IMR-90 (cell line): ENCODE measurements around the gene SEZ6L. TPM values are rescaled to one million over a fixed set of nuclear protein-coding genes. Genes with fewer than 3 reads are reported as not detected.

Source experiments
- ATAC-seq: fragments of 200-7000 bp; cut with Tn5 transposase; 2 replicates; pipeline ENCODE4 v1.9.1; 2020; ENCODE audit warnings: low read depth, mild to moderate bottlenecking, moderate library complexity
- BruUV-seq: library from RNA; stranded (reverse); fragments of 400-500 nt; replicated peaks from 2 replicates; lab custom pipeline; 2021; lab: Mats Ljungman, UMichigan
- CTCF ChIA-PET: fragments of 300-600 bp; formaldehyde crosslinking; extraction: SDS; loops from one replicate; lab custom pipeline; 2021; ENCODE audit warnings: antibody characterized with exemption; lab: Yijun Ruan, JAX
- POLR2A ChIA-PET: fragments of 300-600 bp; sonication (Branson Sonifier 250); formaldehyde crosslinking; loops from one replicate; lab custom pipeline; 2022; ENCODE audit warnings: antibody characterized with exemption; ENCODE audit not compliant: unreplicated experiment; lab: Charles Lee
- DNase-seq: peaks from one replicate; pipeline ENCODE4 v3.0.0; 2013
- H2AFZ ChIP-seq: replicated peaks from 2 replicates; pipeline ENCODE3; 2013; ENCODE audit warnings: low read length, mild to moderate bottlenecking; ENCODE audit not compliant: poor library complexity
- H2AK5ac ChIP-seq: 2 replicates; pipeline ENCODE4 v1.6.1; 2013; ENCODE audit warnings: low read depth, low read length, inconsistent platforms
- H2AK9ac ChIP-seq: replicated peaks from 2 replicates; pipeline ENCODE3; 2013; ENCODE audit warnings: mild to moderate bottlenecking, low read depth, low read length, moderate library complexity; ENCODE audit not compliant: poor library complexity
- H2BK120ac ChIP-seq: 2 replicates; pipeline ENCODE4 v1.6.1; 2013; ENCODE audit warnings: low read depth, low read length, inconsistent platforms
- H2BK15ac ChIP-seq: 3 replicates; pipeline ENCODE4 v1.6.1; 2013; ENCODE audit warnings: low read depth, low read length, inconsistent platforms
- H2BK20ac ChIP-seq: 2 replicates; pipeline ENCODE4 v1.6.1; 2013; ENCODE audit warnings: low read depth, mild to moderate bottlenecking, inconsistent platforms, low read length, moderate library complexity
- H2BK5ac ChIP-seq: 2 replicates; pipeline ENCODE4 v1.6.1; 2013; ENCODE audit warnings: mild to moderate bottlenecking, low read depth, low read length, inconsistent platforms; ENCODE audit not compliant: poor library complexity, severe bottlenecking
- H3K14ac ChIP-seq: replicated peaks from 2 replicates; pipeline ENCODE4 v1.6.1; 2013; ENCODE audit warnings: low read depth, low read length, inconsistent platforms
- H3K18ac ChIP-seq: 2 replicates; pipeline ENCODE4 v1.6.1; 2013; ENCODE audit warnings: low read depth, low read length, control low read depth
- H3K23ac ChIP-seq: 2 replicates; pipeline ENCODE4 v1.6.1; 2013; ENCODE audit warnings: low read depth, low read length, inconsistent platforms
- H3K27ac ChIP-seq: 2 replicates; pipeline ENCODE4 v1.5.1; 2013; ENCODE audit warnings: mild to moderate bottlenecking, control low read depth, low read length; ENCODE audit not compliant: insufficient read depth
- H3K27me3 ChIP-seq: 2 replicates; pipeline ENCODE4 v1.6.1; 2013; ENCODE audit warnings: low read length; ENCODE audit not compliant: control insufficient read depth, insufficient read depth
- H3K36me3 ChIP-seq: 2 replicates; pipeline ENCODE4 v1.6.1; 2013; ENCODE audit warnings: low read length, mixed read lengths; ENCODE audit not compliant: control insufficient read depth, insufficient read depth
- H3K4ac ChIP-seq: 2 replicates; pipeline ENCODE4 v1.6.1; 2013; ENCODE audit warnings: low read depth, low read length, inconsistent platforms
- H3K4me1 ChIP-seq: 2 replicates; pipeline ENCODE4 v1.6.1; 2013; ENCODE audit warnings: low read length, mixed read lengths; ENCODE audit not compliant: control insufficient read depth, insufficient read depth
- H3K4me2 ChIP-seq: 2 replicates; pipeline ENCODE4 v1.6.1; 2013; ENCODE audit warnings: low read depth, mild to moderate bottlenecking, control low read depth, low read length, moderate library complexity
- H3K4me3 ChIP-seq: 2 replicates; pipeline ENCODE4 v1.5.1; 2013; ENCODE audit warnings: low read depth, mild to moderate bottlenecking, control low read depth, low read length, moderate library complexity; ENCODE audit not compliant: insufficient read depth
- H3K56ac ChIP-seq: 2 replicates; pipeline ENCODE4 v1.6.1; 2013; ENCODE audit warnings: low read length, inconsistent platforms; ENCODE audit not compliant: insufficient read depth; ENCODE audit errors: extremely low read depth
- H3K79me1 ChIP-seq, 2 experiments: 2 replicates each; pipeline ENCODE4 v1.6.1; 2013; ENCODE audit warnings: low read length in 2 of 2, inconsistent platforms in 1 of 2, low read depth in 1 of 2
- H3K9ac ChIP-seq: 2 replicates; pipeline ENCODE4 v1.6.1; 2013; ENCODE audit warnings: low read depth, low read length, control low read depth
- H3K9me1 ChIP-seq: 2 replicates; pipeline ENCODE4 v1.6.1; 2013; ENCODE audit warnings: low read length, inconsistent platforms; ENCODE audit not compliant: insufficient read depth
- H3K9me3 ChIP-seq: 2 replicates; pipeline ENCODE4 v1.6.1; 2013; ENCODE audit warnings: low read length; ENCODE audit not compliant: control insufficient read depth, insufficient read depth
- H4K20me1 ChIP-seq: 2 replicates; pipeline ENCODE4 v1.6.1; 2013; ENCODE audit warnings: low read length, inconsistent platforms; ENCODE audit not compliant: insufficient read depth
- H4K5ac ChIP-seq: 2 replicates; pipeline ENCODE4 v1.6.1; 2013; ENCODE audit warnings: mild to moderate bottlenecking, low read depth, low read length, control low read depth
- H4K8ac ChIP-seq, 2 experiments: 2 replicates each; pipeline ENCODE4 v1.6.1; 2013; ENCODE audit warnings: low read depth in 2 of 2, low read length in 2 of 2, control low read depth in 1 of 2, inconsistent platforms in 1 of 2
- H4K91ac ChIP-seq: 2 replicates; pipeline ENCODE4 v1.6.1; 2013; ENCODE audit warnings: low read depth, low read length, inconsistent platforms; ENCODE audit not compliant: insufficient read depth
- BHLHE40 ChIP-seq: fragments of 150-350 bp; IDR thresholded peaks from 2 replicates; pipeline ENCODE4 v1.6.1; 2016; ENCODE audit warnings: mild to moderate bottlenecking, low read depth, low read length
- CEBPB ChIP-seq: IDR thresholded peaks from 2 replicates; pipeline ENCODE4 v1.6.1; 2012; ENCODE audit warnings: low read depth, low read length, improper control_type of control experiment
- CHD1 ChIP-seq: IDR thresholded peaks from 2 replicates; pipeline ENCODE4 v1.6.1; 2012; ENCODE audit warnings: low read depth, low read length, improper control_type of control experiment
- FOS ChIP-seq: fragments of 150-350 bp; IDR thresholded peaks from 2 replicates; pipeline ENCODE4 v1.6.1; 2016; ENCODE audit warnings: low read depth, low read length
- MAFK ChIP-seq: IDR thresholded peaks from 2 replicates; pipeline ENCODE4 v1.6.1; 2012; ENCODE audit warnings: low read depth, low read length, improper control_type of control experiment
- MAZ ChIP-seq: IDR thresholded peaks from 2 replicates; pipeline ENCODE4 v1.6.1; 2012; ENCODE audit warnings: low read depth, mild to moderate bottlenecking, low read length, improper control_type of control experiment, moderate library complexity, borderline replicate concordance
- MXI1 ChIP-seq: IDR thresholded peaks from 2 replicates; pipeline ENCODE4 v1.6.1; 2012; ENCODE audit warnings: low read depth, mild to moderate bottlenecking, low read length, moderate library complexity, borderline replicate concordance
- NFE2L2 ChIP-seq: fragments of 150-350 bp; IDR thresholded peaks from 2 replicates; pipeline ENCODE4 v1.6.1; 2016; ENCODE audit warnings: low read depth, mild to moderate bottlenecking, low read length
- POLR2A ChIP-seq: IDR thresholded peaks from 2 replicates; pipeline ENCODE4 v1.6.1; 2012; ENCODE audit warnings: mild to moderate bottlenecking, low read depth, low read length
- RAD21 ChIP-seq: IDR thresholded peaks from 2 replicates; pipeline ENCODE4 v1.6.1; 2012; ENCODE audit warnings: low read length, improper control_type of control experiment
- RCOR1 ChIP-seq: IDR thresholded peaks from 2 replicates; pipeline ENCODE4 v1.6.1; 2012; ENCODE audit warnings: mild to moderate bottlenecking, low read length, improper control_type of control experiment; ENCODE audit not compliant: insufficient replicate concordance
- RFX5 ChIP-seq: IDR thresholded peaks from 2 replicates; pipeline ENCODE4 v1.8.0; 2012; ENCODE audit warnings: low read depth, mild to moderate bottlenecking, low read length, moderate library complexity
- WGBS, 2 experiments: methylation state at CpG; one replicate each; pipeline versions ENCODE4 v1.1.5 to v1.1.7; 2013; ENCODE audit warnings: missing lambda C conversion rate in 2 of 2; ENCODE audit not compliant: insufficient read length in 1 of 2; ENCODE audit errors: extremely low coverage in 2 of 2; 5-methylcytosine and 5-hydroxymethylcytosine counted together
- dilution Hi-C: fragments of 300-500 bp; cut with HindIII; formaldehyde crosslinking; loops from one replicate; pipeline ENCODE4 v1.14.3; 2018; ENCODE audit warnings: low sequenced_read_pairs; ENCODE audit not compliant: unreplicated experiment
- in situ Hi-C: fragments of 300-500 bp; cut with MboI; formaldehyde crosslinking; loops from 3 replicates; pipeline ENCODE4 v1.14.3; 2019; ENCODE audit warnings: low sequenced_read_pairs, inconsistent platforms, mixed read lengths
- intact Hi-C: fragments of 100-400 bp; cut with micrococcal nuclease; formaldehyde crosslinking; loops from 2 replicates; pipeline ENCODE4 v1.10.0; 2022
- polyA plus RNA-seq, 3 experiments: library from polyadenylated mRNA; depleted of rRNA; stranded (reverse); fragments of >200 nt; gene quantifications; 2 replicates each; pipeline ENCODE4 v1.2.3, GENCODE V29; 2012; ENCODE audit warnings: low replicate concordance in 1 of 3
- total RNA-seq: library from RNA; depleted of rRNA; stranded (reverse); fragments of >200 nt; gene quantifications from 2 replicates; pipeline ENCODE4 v1.2.3, GENCODE V29; 2012
- TF ChIP-seq, protein P1 (sequence below): fragments of 150-350 bp; IDR thresholded peaks from 2 replicates; pipeline ENCODE4 v1.6.1; 2017; ENCODE audit warnings: mild to moderate bottlenecking, antibody characterized with exemption, low read length, low read depth
- TF ChIP-seq, protein P2 (sequence below): fragments of 150-350 bp; IDR thresholded peaks from 2 replicates; pipeline ENCODE4 v1.6.1; 2016; ENCODE audit warnings: low read depth, mild to moderate bottlenecking, low read length, moderate library complexity, borderline replicate concordance

The SEZ6L gene
- total and polyA plus RNA-seq, 2 of the 4 experiments (the other 2 are of a cell fraction) = not detected

DNA sequence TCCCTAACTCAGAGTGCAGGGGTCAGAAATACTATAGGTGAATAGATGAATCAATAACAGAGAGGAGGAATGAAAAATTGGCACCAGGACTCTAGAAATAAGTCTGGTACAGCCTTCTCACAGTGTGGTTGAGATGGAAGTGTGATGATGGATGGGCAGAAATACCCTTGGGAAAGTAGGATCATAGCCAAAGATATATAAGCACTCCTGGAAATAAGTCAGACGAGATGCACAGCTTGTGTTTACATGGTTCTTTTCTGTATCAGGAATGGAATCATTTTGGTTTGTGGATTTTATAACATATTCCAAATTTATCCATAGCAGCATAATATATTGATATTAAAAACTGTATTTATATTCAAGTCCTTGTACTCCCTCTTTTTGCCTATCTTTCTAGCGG, 33.5 kb upstream of the SEZ6L start:
- no peak overlapping the region for H3K56ac ChIP-seq
- no peak overlapping the region for H3K18ac ChIP-seq
- intact Hi-C loops (no loop called here), in situ Hi-C loops (no loop called here), dilution Hi-C loops (no loop called here)
- H3K36me3 ChIP-seq = no peaks in the 10 kb centered on the region
- no peaks in the 10 kb centered on the region for H4K20me1 ChIP-seq
- no peak overlapping the region for H2BK20ac ChIP-seq
- H3K9me3 ChIP-seq = peaks cover 22% of the 10 kb centered on the region
- no peak overlapping the region for H3K4me3 ChIP-seq
- no peak for TF ChIP-seq MAFK
- TF ChIP-seq RCOR1 = no peak
- no peak for TF ChIP-seq MXI1
- no peak for TF ChIP-seq RFX5
- TF ChIP-seq FOS = no peak
- TF ChIP-seq, protein P1, sequence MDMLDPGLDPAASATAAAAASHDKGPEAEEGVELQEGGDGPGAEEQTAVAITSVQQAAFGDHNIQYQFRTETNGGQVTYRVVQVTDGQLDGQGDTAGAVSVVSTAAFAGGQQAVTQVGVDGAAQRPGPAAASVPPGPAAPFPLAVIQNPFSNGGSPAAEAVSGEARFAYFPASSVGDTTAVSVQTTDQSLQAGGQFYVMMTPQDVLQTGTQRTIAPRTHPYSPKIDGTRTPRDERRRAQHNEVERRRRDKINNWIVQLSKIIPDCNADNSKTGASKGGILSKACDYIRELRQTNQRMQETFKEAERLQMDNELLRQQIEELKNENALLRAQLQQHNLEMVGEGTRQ = no peak
- TF ChIP-seq POLR2A = no peak
- TF ChIP-seq, protein P2, sequence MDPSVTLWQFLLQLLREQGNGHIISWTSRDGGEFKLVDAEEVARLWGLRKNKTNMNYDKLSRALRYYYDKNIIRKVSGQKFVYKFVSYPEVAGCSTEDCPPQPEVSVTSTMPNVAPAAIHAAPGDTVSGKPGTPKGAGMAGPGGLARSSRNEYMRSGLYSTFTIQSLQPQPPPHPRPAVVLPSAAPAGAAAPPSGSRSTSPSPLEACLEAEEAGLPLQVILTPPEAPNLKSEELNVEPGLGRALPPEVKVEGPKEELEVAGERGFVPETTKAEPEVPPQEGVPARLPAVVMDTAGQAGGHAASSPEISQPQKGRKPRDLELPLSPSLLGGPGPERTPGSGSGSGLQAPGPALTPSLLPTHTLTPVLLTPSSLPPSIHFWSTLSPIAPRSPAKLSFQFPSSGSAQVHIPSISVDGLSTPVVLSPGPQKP = no peak
- no peak for TF ChIP-seq MAZ
- no peak for TF ChIP-seq CHD1
- TF ChIP-seq RAD21 = no peak
- TF ChIP-seq NFE2L2 = no peak
- TF ChIP-seq BHLHE40 = no peak
- TF ChIP-seq CEBPB = no peak
- H3K14ac ChIP-seq = no peak overlapping the region
- H3K4ac ChIP-seq = no peak overlapping the region
- H3K27me3 ChIP-seq = no peaks in the 10 kb centered on the region
- H3K79me1 ChIP-seq = no peaks in the 10 kb centered on the region
- no peak for DNase-seq
- H2AK5ac ChIP-seq = no peak overlapping the region
- ChIA-PET CTCF (interaction anchor here (2.0 kb wide), 1 partner anchor 36 kb away, joined by 4 read pairs; no protein-coding TSS in a partner anchor), POLR2A (no interaction called here)
- no peaks in the 10 kb centered on the region for H3K4me1 ChIP-seq
- H2AK9ac ChIP-seq = no peak overlapping the region
- H2BK120ac ChIP-seq = no peak overlapping the region
- H3K27ac ChIP-seq = no peak overlapping the region
- H2BK5ac ChIP-seq = no peak overlapping the region
- WGBS, 2 experiments = no CpG with 5 or more reads among the region's 2 CpGs
- no peak overlapping the region for H4K8ac ChIP-seq
- H4K91ac ChIP-seq = no peak overlapping the region
- no peaks in the 10 kb centered on the region for H3K9me1 ChIP-seq
- no peak for ATAC-seq
- no TSS peak for BruUV-seq
- H2AFZ ChIP-seq = no peak overlapping the region
- no peak overlapping the region for H4K5ac ChIP-seq
- no peak overlapping the region for H3K4me2 ChIP-seq
- no peak overlapping the region for H2BK15ac ChIP-seq
- H3K9ac ChIP-seq = no peak overlapping the region
- no peak overlapping the region for H3K23ac ChIP-seq
